ENCODE data around the gene POLD4. TPM values are rescaled to one million over a fixed set of nuclear protein-coding genes. Genes with fewer than 3 reads are reported as not detected.

The POLD4 gene
- total and polyA plus RNA-seq, 10 donors, result 81.4 to 290 (median 128) TPM

- peak overlapping the region; percentile 63 to 97 (median 92) for H3K4me3 ChIP-seq
- intact Hi-C loops (cut with DNase I; ENCODE audit: low total_unique reads), result loop anchor here (2.0 kb wide), 1 partner anchor 55 kb away; no protein-coding TSS in a partner anchor
- no peaks in the 10 kb centered on the region for H3K27me3 ChIP-seq (replicated peaks in 1 of 7)
- peak; percentile 91 for DNase-seq
- peaks cover 6 to 50% (median 27%) of the 10 kb centered on the region in 6 donors for H3K4me1 ChIP-seq
- H3K9me3 ChIP-seq, result no peaks in the 10 kb centered on the region
- 0 to 7% (median 1%) methylated on average over 5 to 53 of the region's 53 CpGs for WGBS, 5 donors
- TF ChIP-seq CTCF (IDR thresholded peaks at IDR 0.05 in 8 of 11, conservative IDR thresholded peaks at IDR 0.05 in 3 of 11), result peak in 1 of 11 experiments; percentile 1
- no peak for TF ChIP-seq POLR2AphosphoS5 (IDR thresholded peaks at IDR 0.05)
- H3K27ac ChIP-seq, result peak overlapping the region; percentile 84 to 97 (median 94)
- no peaks in the 10 kb centered on the region for H3K36me3 ChIP-seq
Observed at GRCh38 chr11:67317888-67318555, 35.3 kb downstream of the POLD4 start.

- peak; percentile 99 for DNase-seq
- H3K27me3 ChIP-seq (replicated peaks in 1 of 7), result no peaks in the 10 kb centered on the region
- no peaks in the 10 kb centered on the region for H3K36me3 ChIP-seq
- H3K27ac ChIP-seq, result peak overlapping the region; percentile 84 to 97 (median 94)
- no peaks in the 10 kb centered on the region for H3K9me3 ChIP-seq
- H3K4me3 ChIP-seq, result peak overlapping the region; percentile 63 to 97 (median 92)
- peaks cover 11 to 57% (median 30%) of the 10 kb centered on the region in 6 donors for H3K4me1 ChIP-seq
- TF ChIP-seq POLR2A (IDR thresholded peaks at IDR 0.05), result peak in 2 of 3 donors; percentile 14 to 16
- TF ChIP-seq CTCF (IDR thresholded peaks at IDR 0.05 in 8 of 11, conservative IDR thresholded peaks at IDR 0.05 in 3 of 11), result peak; percentile 90 to 100 (median 99)
- peak; percentile 81 to 90 (median 85) for TF ChIP-seq POLR2AphosphoS5 (IDR thresholded peaks at IDR 0.05)
- 0% methylated on average over 30 to 55 of the region's 55 CpGs for WGBS, 5 donors
- intact Hi-C loops (cut with DNase I; ENCODE audit: low total_unique reads), result loop anchor here (2.0 kb wide), 1 partner anchor 55 kb away; no protein-coding TSS in a partner anchor
Observed at GRCh38 chr11:67317205-67317887, 36.0 kb downstream of the POLD4 start.

GRCh38 chr11:67316882-67317204, 36.5 kb downstream of the POLD4 start:
- TF ChIP-seq POLR2AphosphoS5 (IDR thresholded peaks at IDR 0.05) (no peak), POLR2A (IDR thresholded peaks at IDR 0.05) (no peak), CTCF (IDR thresholded peaks at IDR 0.05 in 8 of 11, conservative IDR thresholded peaks at IDR 0.05 in 3 of 11) (no peak)
- intact Hi-C loops (cut with DNase I; ENCODE audit: low total_unique reads), result loop anchor here (2.0 kb wide), 1 partner anchor 54 kb away; no protein-coding TSS in a partner anchor
- WGBS, 5 donors, result 0 to 3% (median 0%) methylated on average over 9 to 10 of the region's 10 CpGs

More at GRCh38 chr11:67316882-67317204, 36.5 kb downstream of the POLD4 start:
- Histone ChIP-seq H3K36me3 (peaks cover 0 to 2% (median 0%) of the 10 kb centered on the region in 6 donors), H3K4me1 (peaks cover 11 to 62% (median 34%) of the 10 kb centered on the region in 6 donors), H3K4me3 (peak overlapping the region; percentile 63 to 97 (median 92)), H3K27ac (peak overlapping the region; percentile 84 to 97 (median 94)), H3K9me3 (no peaks in the 10 kb centered on the region), H3K27me3 (replicated peaks in 1 of 7) (no peaks in the 10 kb centered on the region)
- DNase-seq, result no peak

Measured in spleen (tissue), 11 donors.